ENCODE data around the gene MYH9.

The MYH9 gene

DNA sequence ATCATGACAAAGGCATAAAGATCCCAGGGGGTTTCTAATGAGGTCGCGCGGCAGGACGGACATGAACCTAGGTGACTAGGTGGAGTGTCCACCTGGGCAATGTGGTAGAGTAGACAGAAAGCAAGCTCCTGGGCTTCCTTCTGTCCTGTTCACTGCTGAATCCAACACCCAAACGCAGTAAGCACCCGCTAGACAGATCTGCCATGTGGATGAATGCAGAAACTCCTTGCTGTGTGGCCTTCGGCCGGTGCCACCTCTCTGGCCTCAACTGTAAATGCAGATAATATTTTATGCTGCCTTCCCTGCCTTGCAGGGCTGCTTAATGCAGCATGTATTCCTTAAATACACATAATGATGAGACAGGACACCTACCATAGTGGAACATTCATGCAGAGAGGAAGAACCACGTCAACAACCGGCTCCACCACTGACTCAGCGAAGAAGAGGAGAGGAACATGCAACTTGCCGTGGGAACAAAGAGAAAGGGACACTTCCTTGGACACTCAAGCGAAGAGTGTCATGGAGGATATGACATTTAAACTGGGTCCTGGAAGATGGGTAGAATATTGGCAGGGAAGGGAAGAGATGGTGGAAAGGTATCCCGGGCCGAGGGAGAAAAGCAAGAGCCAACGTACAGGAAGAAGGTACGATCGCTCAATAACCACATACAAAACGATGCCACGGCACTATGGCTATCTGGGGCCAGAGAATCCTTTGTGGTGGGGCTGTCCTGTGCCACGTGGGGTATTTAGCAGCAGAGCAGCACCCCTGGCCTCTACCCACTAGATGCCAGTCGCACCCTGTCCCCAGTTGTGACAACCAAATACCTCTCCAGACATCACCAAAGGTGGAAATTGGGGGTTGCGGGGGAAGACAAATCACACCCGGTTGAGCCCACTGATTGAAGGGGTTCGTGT, 30.8 kb downstream of the MYH9 start:
- no peak for FAIRE-seq
- DNase-seq (ENCODE audit: insufficient read length, low spot score): no peak

DNA sequence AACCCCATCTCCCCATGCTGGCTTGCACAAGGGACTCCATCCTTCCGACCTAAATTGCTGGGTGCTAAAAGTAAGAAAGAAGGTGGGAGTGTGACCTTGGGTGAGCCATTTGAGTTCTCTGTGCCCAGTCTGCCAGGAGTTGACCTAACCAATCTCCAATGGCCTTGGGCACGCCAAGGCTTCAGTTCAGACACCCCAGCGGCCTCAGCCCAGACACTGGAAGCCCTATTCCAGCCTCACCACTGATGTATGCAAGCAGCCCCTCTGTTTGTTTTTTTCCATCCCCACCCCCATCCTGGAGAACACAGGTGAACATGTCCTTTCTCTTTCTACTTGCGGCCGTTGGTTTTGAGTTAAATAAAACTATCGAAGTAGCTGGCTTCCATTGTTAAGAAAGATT, 31.9 kb downstream of the MYH9 start:
- DNase-seq (ENCODE audit: insufficient read length, low spot score) (no peak), FAIRE-seq (no peak)
- TF ChIP-seq, protein P1, sequence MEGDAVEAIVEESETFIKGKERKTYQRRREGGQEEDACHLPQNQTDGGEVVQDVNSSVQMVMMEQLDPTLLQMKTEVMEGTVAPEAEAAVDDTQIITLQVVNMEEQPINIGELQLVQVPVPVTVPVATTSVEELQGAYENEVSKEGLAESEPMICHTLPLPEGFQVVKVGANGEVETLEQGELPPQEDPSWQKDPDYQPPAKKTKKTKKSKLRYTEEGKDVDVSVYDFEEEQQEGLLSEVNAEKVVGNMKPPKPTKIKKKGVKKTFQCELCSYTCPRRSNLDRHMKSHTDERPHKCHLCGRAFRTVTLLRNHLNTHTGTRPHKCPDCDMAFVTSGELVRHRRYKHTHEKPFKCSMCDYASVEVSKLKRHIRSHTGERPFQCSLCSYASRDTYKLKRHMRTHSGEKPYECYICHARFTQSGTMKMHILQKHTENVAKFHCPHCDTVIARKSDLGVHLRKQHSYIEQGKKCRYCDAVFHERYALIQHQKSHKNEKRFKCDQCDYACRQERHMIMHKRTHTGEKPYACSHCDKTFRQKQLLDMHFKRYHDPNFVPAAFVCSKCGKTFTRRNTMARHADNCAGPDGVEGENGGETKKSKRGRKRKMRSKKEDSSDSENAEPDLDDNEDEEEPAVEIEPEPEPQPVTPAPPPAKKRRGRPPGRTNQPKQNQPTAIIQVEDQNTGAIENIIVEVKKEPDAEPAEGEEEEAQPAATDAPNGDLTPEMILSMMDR (IDR thresholded peaks at IDR 0.05; ENCODE audit: insufficient read depth, missing control alignments): no peak

More for the DNA sequence above, 30.8 kb downstream of the MYH9 start:
- TF ChIP-seq, protein P1 (IDR thresholded peaks at IDR 0.05; ENCODE audit: insufficient read depth, missing control alignments): no peak

DNA sequence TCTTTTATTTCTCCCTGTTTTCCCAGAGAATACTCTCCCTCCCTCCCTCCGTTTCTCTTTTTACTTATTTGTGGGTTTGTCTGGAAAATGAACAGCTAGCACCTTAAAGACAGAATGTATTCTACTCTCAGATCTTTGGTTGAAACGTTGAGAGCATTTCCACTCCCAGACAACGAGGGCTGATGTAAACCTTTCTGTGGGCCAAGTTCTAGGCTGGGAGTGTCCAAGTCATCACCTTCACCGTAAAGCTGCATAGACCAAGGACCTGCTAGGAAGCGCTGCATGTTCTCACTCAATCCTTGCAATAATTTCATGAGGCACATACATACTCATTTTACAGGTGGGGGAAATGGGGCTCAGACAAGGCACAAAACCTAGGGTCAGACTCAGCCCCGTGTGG, 32.4 kb downstream of the MYH9 start:
- FAIRE-seq: no peak
- DNase-seq (ENCODE audit: insufficient read length, low spot score): no peak
- TF ChIP-seq, protein P1 (IDR thresholded peaks at IDR 0.05; ENCODE audit: insufficient read depth, missing control alignments): no peak

DNA sequence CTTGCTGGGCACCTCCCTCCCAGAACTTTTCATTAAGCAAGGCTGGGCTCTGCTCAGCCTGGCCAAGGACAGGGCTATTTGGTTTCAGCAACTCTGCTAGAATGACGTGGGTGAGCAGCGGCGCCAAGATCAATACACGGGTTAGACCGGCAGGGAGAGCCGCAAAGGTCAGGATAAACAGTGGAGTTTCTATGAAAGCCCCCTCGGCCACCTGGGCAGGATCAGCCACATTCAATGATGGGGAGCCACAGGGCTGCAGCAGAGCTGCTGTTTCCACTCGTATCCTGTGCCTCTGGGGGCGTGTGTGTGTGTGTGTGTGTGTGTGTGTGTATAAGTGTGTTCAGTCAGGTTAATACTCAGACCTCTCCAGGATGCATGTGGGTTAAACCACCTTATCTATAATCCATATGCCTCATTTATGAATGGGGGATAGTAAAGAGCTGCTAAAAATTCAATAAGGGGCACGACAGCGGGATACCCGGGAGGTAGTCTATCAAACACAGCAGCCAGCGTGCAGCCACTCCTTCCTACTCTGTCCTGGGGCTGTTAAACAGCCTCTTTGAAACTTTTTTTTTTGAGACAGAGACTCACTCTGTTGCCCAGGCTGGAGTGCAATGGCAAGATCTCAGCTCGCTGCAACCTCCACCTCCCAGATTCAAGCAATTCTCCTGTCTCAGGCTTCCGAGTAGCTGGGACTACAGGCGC, 34.8 kb downstream of the MYH9 start:
- DNase-seq (ENCODE audit: insufficient read length, low spot score): no peak

DNA sequence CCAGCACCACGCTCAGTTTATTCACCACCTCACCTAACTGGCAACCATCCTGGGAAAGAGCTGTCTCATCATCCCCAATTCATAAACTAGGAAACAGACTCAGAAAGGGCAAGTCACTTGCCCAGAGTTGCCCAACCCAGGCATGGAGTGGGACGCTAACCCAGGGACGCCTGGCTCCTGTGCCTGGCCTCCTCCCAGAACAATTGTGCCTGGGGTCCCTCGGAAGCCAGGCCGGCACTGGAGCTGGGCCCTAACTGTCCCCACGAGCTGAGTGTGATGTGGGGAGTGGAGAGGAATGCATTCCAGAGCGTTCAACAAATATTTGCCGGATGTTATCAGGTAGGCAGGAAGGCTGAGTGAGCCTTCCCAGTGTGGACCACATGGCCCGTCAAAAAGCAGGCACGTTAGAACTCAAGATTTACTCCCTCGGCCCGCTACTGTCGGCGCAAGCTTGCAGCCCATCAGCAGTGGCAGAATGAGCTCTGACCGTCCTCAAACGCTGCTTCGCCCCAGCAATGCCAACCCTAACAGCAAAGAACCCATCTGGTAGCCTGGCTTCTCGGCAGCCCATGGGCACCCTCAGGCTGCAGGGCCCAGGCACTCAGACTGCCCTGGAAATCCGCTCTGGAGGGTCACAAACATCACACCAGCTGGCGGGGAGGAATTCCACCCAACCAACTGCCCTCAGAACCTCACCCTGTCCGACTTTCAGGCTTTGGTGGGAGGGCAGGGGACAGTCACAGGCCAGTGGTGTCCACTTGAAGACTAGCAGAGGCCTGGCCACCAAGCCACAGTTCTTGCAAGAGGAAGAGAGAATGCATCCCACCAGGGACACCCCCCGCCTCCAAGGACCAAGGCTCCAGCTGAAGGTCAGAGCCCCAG, 35.6 kb downstream of the MYH9 start:
- TF ChIP-seq, protein P1 (IDR thresholded peaks at IDR 0.05; ENCODE audit: insufficient read depth, missing control alignments): no peak
- DNase-seq (ENCODE audit: insufficient read length, low spot score) (no peak), FAIRE-seq (no peak)

More for the DNA sequence above, 34.8 kb downstream of the MYH9 start:
- no peak for FAIRE-seq
- TF ChIP-seq, protein P1 (IDR thresholded peaks at IDR 0.05; ENCODE audit: insufficient read depth, missing control alignments): no peak

DNA sequence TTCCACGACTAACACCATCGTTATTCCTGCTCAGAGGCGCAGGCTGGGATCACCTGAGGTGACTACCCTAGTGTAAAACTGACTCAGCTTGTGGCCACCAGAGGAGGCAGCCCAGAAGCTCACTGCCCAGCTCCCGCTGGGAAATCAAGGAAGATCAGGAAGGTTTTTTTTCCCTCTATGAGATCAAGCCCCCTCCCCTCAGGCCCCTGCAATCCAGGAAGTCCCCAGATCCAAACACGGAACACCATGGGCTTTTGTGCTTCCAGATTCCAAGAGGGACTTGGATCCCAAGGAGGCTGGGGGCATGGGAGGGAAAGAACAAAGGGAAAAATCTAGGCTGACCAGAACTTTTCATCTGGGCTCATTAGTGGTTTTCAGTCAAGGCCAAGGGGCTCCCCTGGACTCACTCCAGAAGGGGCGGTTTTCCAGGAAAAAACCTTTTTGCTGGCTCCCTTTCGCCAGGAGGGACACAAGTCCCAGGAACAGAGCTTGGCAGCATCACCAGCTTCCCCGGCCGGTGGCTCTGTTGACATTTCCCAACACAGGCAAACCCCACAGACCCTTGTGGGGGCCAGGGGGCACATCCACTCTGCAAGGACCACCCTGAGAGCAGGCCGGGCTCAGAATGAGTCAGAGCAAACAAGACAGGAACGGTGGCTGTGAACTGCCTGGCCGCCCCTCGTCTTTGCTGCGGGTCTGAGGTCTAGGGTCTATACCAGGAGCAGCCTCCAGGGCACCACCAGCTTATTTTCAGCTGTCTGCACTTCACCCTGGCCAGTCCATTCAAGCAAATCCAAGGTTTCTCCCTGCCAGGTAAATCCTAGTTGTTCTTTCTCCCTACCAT, 36.8 kb downstream of the MYH9 start:
- TF ChIP-seq, protein P1 (IDR thresholded peaks at IDR 0.05; ENCODE audit: insufficient read depth, missing control alignments): no peak
- FAIRE-seq: no peak
- no peak for DNase-seq (ENCODE audit: insufficient read length, low spot score)
